Activated gamma-delta T cell treated with Interleukin-2 at 50 U/mL for 16 hours (primary cell): Measurements from ENCODE around the gene BHLHE23.

Source experiments
- DNase-seq: peaks from one replicate; pipeline ENCODE4 v3.0.0-alpha.2; 2020

Gene BHLHE23

GRCh38 chr20:62958388-62959100 is 48.2 kb downstream of the BHLHE23 start:
- no peak for DNase-seq

- DNase-seq = no peak
These were observed 49.3 kb downstream of the BHLHE23 start for GRCh38 chr20:62957136-62958117.

GRCh38 chr20:62956387-62957135 is 50.2 kb downstream of the BHLHE23 start:
- DNase-seq = no peak
